ENCODE measurements around the gene WDR83. TPM values are rescaled to one million over a fixed set of nuclear protein-coding genes. Genes with fewer than 3 reads are reported as not detected.
A peak's percentile ranks its signal among the peaks of the same experiment; 100 is the strongest.

WDR83 gene
- total RNA-seq, 1 donor from 2014 or later, result 11.0 TPM

- Mint-ChIP-seq H3K4me3 (peak overlapping the region; percentile 10), H3K9me3 (no peaks in the 10 kb centered on the region), H3K36me3 (peaks cover 7% of the 10 kb centered on the region), H3K4me1 (peaks cover 4% of the 10 kb centered on the region), H3K27ac (peak overlapping the region; percentile 18), H3K27me3 (ENCODE audit: insufficient read depth, low read depth) (peaks cover 4% of the 10 kb centered on the region)
- Histone ChIP-seq H3K4me3 (no peak overlapping the region), H4K20me1 (ENCODE audit: low read depth) (no peaks in the 10 kb centered on the region), H3K36me3 (no peaks in the 10 kb centered on the region), H3K4me2 (no peak overlapping the region), H3K9ac (no peak overlapping the region), H3F3A (ENCODE audit: low read depth) (peaks cover 21% of the 10 kb centered on the region), H2AFZ (replicated peaks) (no peak overlapping the region), H3K9me3 (ENCODE audit: low read depth) (no peaks in the 10 kb centered on the region), H3K79me2 (ENCODE audit: low read depth) (no peaks in the 10 kb centered on the region), H3K4me1 (no peaks in the 10 kb centered on the region), H3K27ac (no peak overlapping the region), H3K27me3 (no peaks in the 10 kb centered on the region)
- DNase-seq (ENCODE audit: low spot score), result no peak
- no peak for TF ChIP-seq EZH2phosphoT487 (IDR thresholded peaks at IDR 0.05)
- TF ChIP-seq, protein P1, sequence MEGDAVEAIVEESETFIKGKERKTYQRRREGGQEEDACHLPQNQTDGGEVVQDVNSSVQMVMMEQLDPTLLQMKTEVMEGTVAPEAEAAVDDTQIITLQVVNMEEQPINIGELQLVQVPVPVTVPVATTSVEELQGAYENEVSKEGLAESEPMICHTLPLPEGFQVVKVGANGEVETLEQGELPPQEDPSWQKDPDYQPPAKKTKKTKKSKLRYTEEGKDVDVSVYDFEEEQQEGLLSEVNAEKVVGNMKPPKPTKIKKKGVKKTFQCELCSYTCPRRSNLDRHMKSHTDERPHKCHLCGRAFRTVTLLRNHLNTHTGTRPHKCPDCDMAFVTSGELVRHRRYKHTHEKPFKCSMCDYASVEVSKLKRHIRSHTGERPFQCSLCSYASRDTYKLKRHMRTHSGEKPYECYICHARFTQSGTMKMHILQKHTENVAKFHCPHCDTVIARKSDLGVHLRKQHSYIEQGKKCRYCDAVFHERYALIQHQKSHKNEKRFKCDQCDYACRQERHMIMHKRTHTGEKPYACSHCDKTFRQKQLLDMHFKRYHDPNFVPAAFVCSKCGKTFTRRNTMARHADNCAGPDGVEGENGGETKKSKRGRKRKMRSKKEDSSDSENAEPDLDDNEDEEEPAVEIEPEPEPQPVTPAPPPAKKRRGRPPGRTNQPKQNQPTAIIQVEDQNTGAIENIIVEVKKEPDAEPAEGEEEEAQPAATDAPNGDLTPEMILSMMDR (IDR thresholded peaks at IDR 0.05), result no peak
- no peak for TF ChIP-seq EZH2 (IDR thresholded peaks at IDR 0.05)
Measured at GRCh38 chr19:12685831-12686230, 19.2 kb downstream of the WDR83 start.

GRCh38 chr19:12687496-12688196 lies 21.0 kb downstream of the WDR83 start, which contains the start of gene GNG14:
GNG14 (plus strand) TSS chr19:12687998; CDS start chr19:12688049, 51 bp downstream.
- Mint-ChIP-seq H3K9me3 (no peaks in the 10 kb centered on the region), H3K27ac (peak within 1 kb of the TSS; percentile 11), H3K36me3 (peaks cover 3% of the 10 kb centered on the region), H3K4me3 (peak within 1 kb of the TSS; percentile 41), H3K4me1 (no peaks in the 10 kb centered on the region), H3K27me3 (ENCODE audit: insufficient read depth, low read depth) (no peaks in the 10 kb centered on the region)
- Histone ChIP-seq H3K79me2 (ENCODE audit: low read depth) (no peaks in the 10 kb centered on the region), H3F3A (ENCODE audit: low read depth) (peaks cover 4% of the 10 kb centered on the region), H3K4me1 (no peaks in the 10 kb centered on the region), H4K20me1 (ENCODE audit: low read depth) (no peaks in the 10 kb centered on the region), H3K4me2 (no peak within 1 kb of the TSS), H3K4me3 (no peak within 1 kb of the TSS), H3K27me3 (no peaks in the 10 kb centered on the region), H3K27ac (no peak within 1 kb of the TSS), H3K9ac (no peak within 1 kb of the TSS), H3K9me3 (ENCODE audit: low read depth) (no peaks in the 10 kb centered on the region), H2AFZ (replicated peaks) (no peak within 1 kb of the TSS), H3K36me3 (no peaks in the 10 kb centered on the region)
- DNase-seq (ENCODE audit: low spot score), result no peak
- TF ChIP-seq, protein P1 (IDR thresholded peaks at IDR 0.05), result no peak
- no peak for TF ChIP-seq EZH2 (IDR thresholded peaks at IDR 0.05)

DNA sequence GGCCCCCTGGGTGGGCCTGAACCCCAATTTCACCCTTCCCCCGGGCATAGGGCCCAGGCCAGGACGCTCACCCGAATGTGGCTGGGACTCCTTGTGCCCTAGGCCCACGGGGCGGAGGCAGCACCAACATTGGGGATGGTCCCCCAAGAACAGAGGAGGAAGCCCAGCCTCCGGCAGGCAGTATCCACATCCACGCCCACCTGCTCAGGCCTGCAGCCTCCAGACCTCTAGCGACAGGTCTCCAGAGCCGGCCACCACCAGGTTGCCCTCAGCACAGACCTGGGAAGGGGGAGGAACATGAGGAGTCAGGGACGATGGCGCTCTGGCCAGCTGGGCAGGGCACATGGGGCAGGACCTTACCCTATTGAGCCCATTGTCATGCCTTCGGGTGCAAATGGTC lies 22.4 kb downstream of the WDR83 start:
- no peaks in the 10 kb centered on the region for H3K27me3 Mint-ChIP-seq (ENCODE audit: insufficient read depth, low read depth)
- Histone ChIP-seq H3K27me3 (no peaks in the 10 kb centered on the region), H4K20me1 (ENCODE audit: low read depth) (no peaks in the 10 kb centered on the region), H3K4me2 (no peak overlapping the region), H3F3A (ENCODE audit: low read depth) (no peaks in the 10 kb centered on the region), H3K27ac (no peak overlapping the region), H3K9ac (no peak overlapping the region), H3K4me1 (no peaks in the 10 kb centered on the region), H3K36me3 (no peaks in the 10 kb centered on the region), H2AFZ (replicated peaks) (no peak overlapping the region), H3K4me3 (no peak overlapping the region), H3K9me3 (ENCODE audit: low read depth) (no peaks in the 10 kb centered on the region), H3K79me2 (ENCODE audit: low read depth) (no peaks in the 10 kb centered on the region)
- H3K36me3 Mint-ChIP-seq, result peaks cover 3% of the 10 kb centered on the region
- no peak for DNase-seq (ENCODE audit: low spot score)
- TF ChIP-seq, protein P1 (IDR thresholded peaks at IDR 0.05), result no peak
- no peak for TF ChIP-seq EZH2 (IDR thresholded peaks at IDR 0.05)
- no peak for TF ChIP-seq EZH2phosphoT487 (IDR thresholded peaks at IDR 0.05)
- H3K4me3 Mint-ChIP-seq, result no peak overlapping the region
- no peak overlapping the region for H3K27ac Mint-ChIP-seq
- H3K9me3 Mint-ChIP-seq, result no peaks in the 10 kb centered on the region
- no peaks in the 10 kb centered on the region for H3K4me1 Mint-ChIP-seq
